Activated CD4-positive, alpha-beta T cell treated with anti-CD3 and anti-CD28 coated beads, Interleukin-2, Interleukin-4, amounts not matched to agents 100 ng/mL and 50 ng/mL, durations not matched to agents 16 hours and 8 hours (primary cell): ENCODE data around the gene CGB8.
"Not testable (repeated sequence)": the region's sequence is repeated elsewhere in the genome, so short reads cannot be mapped to it uniquely, and the experiment has no call there.

Experiments
- DNase-seq: peaks from one replicate; pipeline ENCODE4 v3.0.0-alpha.2; 2020; ENCODE audit warnings: low spot score

Gene CGB8

GRCh38 chr19:49064768-49065611, 16.1 kb upstream of the CGB8 start, which contains the start of gene NTF4:
NTF4 (minus strand) TSS chr19:49064818; CDS start chr19:49061997, 2,821 bp downstream.
- DNase-seq: no peak

GRCh38 chr19:49064029-49064629, 15.2 kb upstream of the CGB8 start:
- no peak for DNase-seq

DNA sequence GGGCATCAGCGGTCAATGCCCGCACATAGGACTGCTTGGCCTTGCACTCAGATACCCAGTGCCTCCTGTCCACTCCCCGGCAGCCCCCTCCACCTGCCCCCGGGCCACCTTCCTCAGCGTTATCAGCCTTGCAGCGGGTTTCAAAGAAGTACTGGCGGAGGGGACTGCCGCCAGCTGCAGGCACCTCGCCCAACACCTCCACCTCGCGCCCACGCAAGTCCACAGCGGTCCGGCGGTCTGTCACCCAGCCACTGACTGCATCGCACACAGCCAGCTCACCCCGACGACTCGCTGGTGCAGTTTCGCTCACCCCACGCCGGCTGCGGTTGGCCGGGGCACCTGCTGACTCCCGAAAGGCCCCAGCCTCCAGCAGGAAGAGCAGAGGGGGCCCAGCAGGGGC, 12.5 kb upstream of the CGB8 start:
- no peak for DNase-seq

DNA sequence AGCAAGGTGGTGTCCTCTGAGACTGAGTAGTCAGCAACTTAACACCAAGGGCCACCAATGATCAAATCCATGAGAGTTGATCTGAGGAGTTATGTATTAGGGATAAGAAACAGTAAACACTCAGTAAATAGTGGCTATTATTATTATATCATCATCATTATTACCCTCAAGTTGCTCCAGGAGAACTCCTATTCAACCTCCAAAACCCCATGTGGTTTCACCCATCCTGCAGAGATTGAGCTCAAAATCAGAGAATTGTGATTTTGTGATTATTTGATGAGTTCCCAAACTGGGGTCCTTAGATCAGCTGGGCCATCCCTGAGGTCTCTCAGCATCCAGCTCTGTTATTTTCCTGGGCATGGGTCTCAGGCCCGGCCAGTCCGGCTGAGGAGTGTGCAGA, 12.1 kb upstream of the CGB8 start:
- no peak for DNase-seq

GRCh38 chr19:49059053-49059452, 10.1 kb upstream of the CGB8 start:
- no peak for DNase-seq

- DNase-seq: peak; percentile 24
Observed at GRCh38 chr19:49058562-49058961, 9.7 kb upstream of the CGB8 start.

- no peak for DNase-seq
Observed at GRCh38 chr19:49057636-49058234, 8.8 kb upstream of the CGB8 start, which contains the start of gene CGB7. CGB7 (minus strand) TSS chr19:49057749; CDS start chr19:49055375, 2,374 bp downstream.

DNA sequence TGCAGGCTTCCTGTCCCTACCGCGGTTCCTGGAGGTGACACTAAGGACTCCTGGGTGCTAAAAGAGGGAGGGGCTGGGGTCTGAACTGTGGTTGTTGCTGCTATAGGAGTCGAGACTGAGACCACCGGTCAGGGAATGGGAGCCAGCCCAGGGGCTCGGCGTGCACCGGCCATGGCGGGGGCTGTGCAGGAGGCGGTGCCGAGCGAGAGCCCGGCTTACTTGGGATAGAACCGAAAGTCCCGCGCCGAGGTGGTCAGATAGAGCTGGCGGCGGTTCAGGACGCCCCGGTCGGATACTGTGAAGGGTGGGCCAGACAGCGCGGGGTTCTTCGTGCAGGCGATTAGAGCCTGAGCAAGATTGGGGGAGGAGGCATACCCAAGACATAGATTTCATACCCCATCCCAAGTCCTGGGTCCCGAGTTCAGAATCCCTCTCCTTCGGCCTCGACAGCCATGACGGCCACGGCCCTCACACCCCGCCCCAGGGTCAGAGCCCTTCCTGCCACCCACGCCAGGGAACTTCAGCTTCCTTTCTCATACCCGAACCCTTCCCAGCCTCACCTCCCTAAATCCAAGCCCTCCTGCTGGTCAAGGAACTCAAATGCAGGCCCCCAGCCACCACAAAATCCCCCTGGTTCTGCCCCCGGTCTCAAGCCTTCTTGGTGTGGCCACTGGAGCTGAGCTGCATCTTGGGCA, 8.1 kb upstream of the CGB8 start:
- not testable (repeated sequence) for DNase-seq

DNA sequence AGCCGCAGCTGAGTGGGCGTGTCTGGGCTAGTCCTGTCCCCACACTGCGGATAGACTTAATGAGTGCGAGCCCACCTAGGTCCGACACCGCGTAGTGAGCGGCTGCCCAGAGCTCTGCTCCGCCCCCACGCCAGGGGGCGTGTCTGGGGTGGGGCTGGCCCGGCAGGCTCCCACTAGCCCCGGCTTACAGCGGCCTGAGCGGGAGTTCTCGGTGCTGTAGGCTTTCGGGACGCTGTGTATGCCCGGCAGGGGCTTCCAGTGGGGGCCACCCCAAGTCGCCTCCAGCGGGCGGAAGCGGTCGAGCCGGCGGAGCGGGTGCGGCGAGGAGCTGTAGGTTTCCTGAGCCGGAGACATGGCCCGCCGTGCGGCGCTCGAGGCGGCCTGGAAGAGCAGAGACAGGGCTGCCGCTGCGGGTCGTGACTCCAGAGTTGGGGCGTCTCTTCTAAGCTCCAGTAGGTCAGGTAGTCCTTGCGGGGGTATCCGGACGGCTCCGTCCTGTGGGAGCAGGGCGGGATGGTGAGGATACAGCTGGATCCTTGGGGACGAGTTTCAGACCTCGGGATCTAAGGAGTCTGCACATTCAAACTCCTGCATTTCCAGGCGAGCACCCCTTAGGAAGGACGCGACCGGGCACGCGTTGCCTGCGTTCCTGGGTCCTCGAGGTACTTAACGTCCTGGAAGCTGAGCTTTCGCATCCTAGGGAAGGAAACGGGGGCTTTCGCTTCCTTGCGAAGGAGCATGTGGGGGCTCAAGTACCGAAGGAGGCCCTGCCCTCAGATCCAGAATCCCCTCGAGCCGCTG, 7.4 kb upstream of the CGB8 start:
- DNase-seq: peak; percentile 39

GRCh38 chr19:49050376-49051033, 1.6 kb upstream of the CGB8 start:
- not testable (repeated sequence) for DNase-seq

DNA sequence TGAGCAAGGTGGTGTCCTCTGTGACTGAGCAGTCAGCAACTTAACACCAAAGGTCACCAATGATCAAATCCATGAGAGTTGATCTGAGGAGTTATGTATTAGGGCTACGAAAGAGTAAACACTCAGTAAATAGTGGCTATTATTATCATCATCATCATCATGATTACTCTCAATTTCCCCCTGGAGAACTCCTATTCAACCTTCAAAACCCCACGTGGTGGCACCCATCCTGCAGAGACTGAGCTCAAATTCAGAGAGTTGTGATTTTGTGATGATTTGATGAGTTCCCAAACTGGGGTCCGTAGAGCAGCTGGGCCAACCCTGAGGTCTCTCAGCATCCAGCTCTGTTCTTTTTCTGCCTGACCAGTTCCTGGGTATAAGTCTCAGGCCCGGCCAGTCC, 923 bp upstream of the CGB8 start:
- not testable (repeated sequence) for DNase-seq

DNA sequence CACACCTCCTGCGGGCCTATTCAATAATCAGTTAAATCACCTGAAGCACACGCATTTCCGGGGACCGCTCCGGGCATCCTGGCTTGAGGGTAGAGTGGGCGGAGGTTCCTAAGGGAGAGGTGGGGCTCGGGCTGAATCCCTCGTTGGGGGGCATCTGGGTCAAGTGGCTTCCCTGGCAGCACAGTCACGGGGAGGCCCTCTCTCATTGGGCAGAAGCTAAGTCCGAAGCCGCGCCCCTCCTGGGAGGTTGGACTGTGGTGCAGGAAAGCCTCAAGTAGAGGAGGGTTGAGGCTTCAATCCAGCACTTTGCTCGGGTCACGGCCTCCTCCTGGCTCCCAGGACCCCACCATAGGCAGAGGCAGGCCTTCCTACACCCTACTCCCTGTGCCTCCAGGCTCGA, 5.4 kb downstream of the CGB8 start, which contains the start of gene CGB5:
CGB5 (plus strand) TSS at position 301 of the 400 bp plus-strand sequence. CDS start 362 bp downstream, outside the sequence.
- DNase-seq: not testable (repeated sequence)

DNA sequence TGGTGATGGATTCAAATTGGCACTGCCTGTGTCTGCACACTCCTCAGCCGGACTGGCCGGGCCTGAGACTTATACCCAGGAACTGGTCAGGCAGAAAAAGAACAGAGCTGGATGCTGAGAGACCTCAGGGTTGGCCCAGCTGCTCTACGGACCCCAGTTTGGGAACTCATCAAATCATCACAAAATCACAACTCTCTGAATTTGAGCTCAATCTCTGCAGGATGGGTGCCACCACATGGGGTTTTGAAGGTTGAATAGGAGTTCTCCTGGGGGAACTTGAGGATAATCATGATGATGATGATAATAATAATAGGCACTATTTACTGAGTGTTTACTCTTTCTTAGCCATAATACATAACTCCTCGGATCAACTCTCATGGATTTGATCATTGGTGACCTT, 6.2 kb downstream of the CGB8 start:
- not testable (repeated sequence) for DNase-seq

DNA sequence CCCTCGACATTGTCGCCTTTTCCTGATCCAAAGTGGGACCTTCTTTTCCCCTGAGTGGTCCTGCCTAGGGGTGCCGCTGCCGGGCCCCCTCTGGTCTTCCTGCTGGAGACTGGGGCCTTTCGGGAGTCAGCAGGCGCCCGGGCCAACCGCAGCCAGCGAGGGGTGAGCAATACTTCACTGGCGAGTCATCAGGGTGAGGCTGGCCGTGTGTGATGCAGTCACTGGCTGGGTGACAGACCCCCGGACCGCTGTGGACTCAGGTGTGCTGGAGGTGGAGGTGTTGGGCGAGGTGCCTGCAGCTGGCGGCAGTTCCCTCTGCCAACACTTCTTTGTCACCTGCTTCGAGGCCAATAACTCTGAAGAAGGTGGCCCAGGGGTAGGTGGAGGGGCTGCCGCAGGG, 6.7 kb downstream of the CGB8 start:
- no peak for DNase-seq

- not testable (repeated sequence) for DNase-seq
Observed at GRCh38 chr19:49039736-49040135, 9.2 kb downstream of the CGB8 start.

DNA sequence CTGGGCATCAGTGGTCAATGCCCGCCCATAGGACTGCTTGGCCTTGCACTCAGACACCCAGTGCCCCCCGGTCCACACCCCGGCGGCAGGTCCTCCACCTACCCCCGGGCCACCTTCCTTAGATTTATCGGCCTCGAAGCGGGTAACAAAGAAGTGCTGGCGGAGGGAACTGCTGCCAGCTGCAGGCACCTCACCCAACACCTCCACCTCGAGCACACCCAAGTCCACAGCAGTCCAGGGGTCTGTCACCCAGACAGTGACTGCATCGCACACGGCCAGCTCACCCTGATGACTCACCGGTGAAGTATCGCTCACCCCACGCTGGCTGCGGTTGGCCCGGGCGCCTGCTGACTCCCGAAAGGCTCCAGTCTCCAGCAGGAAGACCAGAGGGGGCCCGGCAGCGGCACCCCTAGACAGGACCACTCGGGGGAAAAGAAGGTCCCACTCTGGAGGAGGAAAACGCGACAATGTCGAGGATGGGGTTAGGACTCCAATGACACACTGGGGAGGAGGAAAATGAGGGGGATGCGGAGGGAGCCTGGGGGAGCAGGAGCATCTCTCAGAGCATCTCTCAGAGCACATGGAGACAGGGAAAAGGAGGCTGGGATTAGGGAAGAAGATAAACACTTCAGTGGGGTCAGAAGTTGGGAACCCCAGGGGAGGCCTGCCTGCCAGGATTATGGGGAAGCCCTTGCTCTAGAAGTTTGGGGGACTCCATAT, 10.2 kb downstream of the CGB8 start:
- DNase-seq: not testable (repeated sequence)

GRCh38 chr19:49038111-49038510, 10.8 kb downstream of the CGB8 start:
- not testable (repeated sequence) for DNase-seq

GRCh38 chr19:49036815-49037214, 12.1 kb downstream of the CGB8 start, which contains the start of gene CGB1:
CGB1 (minus strand) TSS chr19:49036895; CDS start chr19:49036711, 184 bp downstream.
- peak; percentile 70 for DNase-seq

DNA sequence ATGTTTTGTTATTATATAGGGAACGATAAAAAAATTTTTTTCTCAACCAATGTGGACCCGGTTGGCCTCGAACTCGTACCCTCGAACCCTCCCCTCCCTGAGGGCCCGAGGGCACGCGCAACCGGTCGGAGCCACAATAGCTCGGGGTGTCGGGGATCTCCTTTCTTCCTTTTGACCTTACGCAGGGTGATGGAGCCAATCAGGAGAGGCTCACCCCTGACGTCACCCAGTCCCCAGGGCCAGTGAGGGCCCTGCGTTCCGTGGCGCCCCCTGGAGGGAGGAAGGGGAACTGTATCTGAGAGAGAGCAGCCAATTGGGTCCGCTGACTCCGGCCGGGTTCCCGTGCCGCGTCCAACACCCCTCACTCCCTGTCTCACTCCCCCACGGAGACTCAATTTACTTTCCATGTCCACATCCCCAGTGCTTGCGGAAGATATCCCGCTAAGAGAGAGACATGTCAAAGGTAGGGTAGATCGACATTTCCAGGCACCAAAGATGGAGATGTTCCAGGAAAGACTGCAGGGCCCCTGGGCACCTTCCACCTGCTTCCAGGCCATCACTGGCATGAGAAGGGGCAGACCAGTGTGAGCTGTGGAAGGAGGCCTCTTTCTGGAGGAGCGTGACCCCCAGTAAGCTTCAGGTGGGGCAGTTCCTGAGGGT, 17.1 kb downstream of the CGB8 start, which contains the start of gene CGB2:
CGB2 (plus strand) TSS at position 249 of the 660 bp plus-strand sequence; CDS start at position 455, 206 bp downstream.
- peak; percentile 91 for DNase-seq
